ENCODE data around the gene SCYL1. TPM values are rescaled to one million over a fixed set of nuclear protein-coding genes. Genes with fewer than 3 reads are reported as not detected.

The SCYL1 gene
- total and polyA plus RNA-seq, 7 donors, result 57.3 to 100 (median 67.1) TPM

DNA sequence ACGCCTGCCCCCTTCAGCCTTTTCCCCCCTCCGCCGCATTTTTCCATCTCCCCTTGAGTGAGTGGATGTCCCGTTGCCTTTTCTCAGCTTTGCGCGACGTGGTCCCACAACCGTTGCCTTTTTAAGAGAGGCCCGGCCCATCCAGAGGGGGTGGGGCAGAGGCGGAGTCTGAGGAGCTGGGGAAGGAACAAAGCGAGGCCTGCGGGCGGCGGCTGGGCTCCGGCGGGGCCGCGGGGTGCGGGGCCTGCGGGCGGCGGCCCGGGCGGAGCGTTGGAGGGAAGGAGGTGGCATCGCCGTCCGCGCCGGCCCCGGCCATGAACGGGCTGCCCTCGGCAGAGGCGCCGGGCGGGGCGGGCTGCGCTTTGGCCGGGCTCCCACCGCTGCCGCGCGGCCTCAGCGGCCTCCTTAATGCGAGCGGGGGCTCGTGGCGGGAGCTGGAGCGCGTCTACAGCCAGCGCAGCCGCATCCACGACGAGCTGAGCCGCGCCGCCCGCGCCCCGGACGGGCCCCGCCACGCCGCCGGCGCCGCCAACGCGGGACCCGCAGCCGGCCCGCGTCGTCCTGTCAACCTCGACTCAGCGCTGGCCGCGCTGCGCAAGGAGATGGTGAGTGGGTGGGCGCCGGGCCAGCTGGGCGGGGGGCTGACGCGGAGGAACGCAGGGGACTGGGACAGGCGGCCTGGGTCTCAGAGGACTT is 47.6 kb downstream of the SCYL1 start, which contains the start of gene FAM89B:
FAM89B (plus strand) TSS at position 183 of the 696 bp plus-strand sequence; CDS start at position 315, 132 bp downstream.
- intact Hi-C loops (cut with DNase I), result loop anchor here (1.0 to 5.0 kb wide), 5 partner anchors 14 to 285 kb away; partner anchors contain the start of genes CFL1, LTBP3, MAP3K11 and NEAT1
- peak; percentile 46 to 72 (median 60) for TF ChIP-seq POLR2AphosphoS5 (IDR thresholded peaks at IDR 0.05)
- TF ChIP-seq, protein P1, sequence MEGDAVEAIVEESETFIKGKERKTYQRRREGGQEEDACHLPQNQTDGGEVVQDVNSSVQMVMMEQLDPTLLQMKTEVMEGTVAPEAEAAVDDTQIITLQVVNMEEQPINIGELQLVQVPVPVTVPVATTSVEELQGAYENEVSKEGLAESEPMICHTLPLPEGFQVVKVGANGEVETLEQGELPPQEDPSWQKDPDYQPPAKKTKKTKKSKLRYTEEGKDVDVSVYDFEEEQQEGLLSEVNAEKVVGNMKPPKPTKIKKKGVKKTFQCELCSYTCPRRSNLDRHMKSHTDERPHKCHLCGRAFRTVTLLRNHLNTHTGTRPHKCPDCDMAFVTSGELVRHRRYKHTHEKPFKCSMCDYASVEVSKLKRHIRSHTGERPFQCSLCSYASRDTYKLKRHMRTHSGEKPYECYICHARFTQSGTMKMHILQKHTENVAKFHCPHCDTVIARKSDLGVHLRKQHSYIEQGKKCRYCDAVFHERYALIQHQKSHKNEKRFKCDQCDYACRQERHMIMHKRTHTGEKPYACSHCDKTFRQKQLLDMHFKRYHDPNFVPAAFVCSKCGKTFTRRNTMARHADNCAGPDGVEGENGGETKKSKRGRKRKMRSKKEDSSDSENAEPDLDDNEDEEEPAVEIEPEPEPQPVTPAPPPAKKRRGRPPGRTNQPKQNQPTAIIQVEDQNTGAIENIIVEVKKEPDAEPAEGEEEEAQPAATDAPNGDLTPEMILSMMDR (IDR thresholded peaks at IDR 0.05), result no peak

DNA sequence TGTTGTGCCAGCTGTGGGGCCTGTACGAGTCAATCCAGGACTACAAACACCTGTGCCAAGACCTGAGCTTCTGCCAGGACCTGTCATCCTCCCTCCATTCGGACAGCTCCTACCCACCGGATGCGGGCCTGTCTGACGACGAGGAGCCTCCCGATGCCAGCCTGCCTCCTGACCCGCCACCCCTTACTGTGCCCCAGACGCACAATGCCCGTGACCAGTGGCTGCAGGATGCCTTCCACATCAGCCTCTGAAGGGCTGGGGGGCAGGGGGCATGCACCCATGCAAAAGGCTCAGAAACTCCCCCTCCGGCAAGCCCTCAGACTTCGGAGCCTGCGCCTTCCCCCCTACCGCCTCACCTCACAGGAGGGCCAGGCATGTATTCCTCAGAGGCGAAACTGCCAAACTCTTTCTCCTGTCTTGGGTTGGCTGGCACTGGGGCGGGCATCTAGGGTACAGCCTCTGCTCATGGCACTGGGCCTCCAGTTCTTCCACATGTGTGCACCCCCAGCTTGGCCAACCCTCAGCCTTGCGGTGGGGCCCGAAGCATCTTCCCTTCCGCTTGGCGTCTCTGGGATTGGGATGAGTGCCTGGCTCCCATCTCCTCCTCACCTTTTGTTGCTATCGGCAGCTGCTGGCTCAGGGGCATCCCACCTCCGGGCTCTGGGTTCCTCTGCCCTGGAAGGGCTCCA is 48.7 kb downstream of the SCYL1 start:
- DNase-seq, result peak; percentile 83
- intact Hi-C loops (cut with DNase I), result loop anchor here (2.0 to 5.0 kb wide), 4 partner anchors 15 to 284 kb away; partner anchors contain the start of genes CFL1, LTBP3, MAP3K11 and NEAT1
- WGBS, 2 donors, result 34 to 42% methylated on average over 22 of the region's 22 CpGs

More for the DNA sequence above, 47.6 kb downstream of the SCYL1 start, which contains the start of gene FAM89B:
- H3K36me3 ChIP-seq, result peaks cover 0 to 5% (median 0%) of the 10 kb centered on the region in 4 donors
- peaks cover 0 to 75% (median 68%) of the 10 kb centered on the region in 4 donors for H3K4me1 ChIP-seq
- H3K4me3 ChIP-seq, result peak within 1 kb of the TSS; percentile 51 to 99 (median 87)
- 0% methylated on average over 86 of the region's 86 CpGs for WGBS, 2 donors
- peak within 1 kb of the TSS; percentile 91 to 98 (median 98) for H3K27ac ChIP-seq
- no peaks in the 10 kb centered on the region for H3K27me3 ChIP-seq
- peak; percentile 97 for DNase-seq
- H3K9me3 ChIP-seq, result no peaks in the 10 kb centered on the region

DNA sequence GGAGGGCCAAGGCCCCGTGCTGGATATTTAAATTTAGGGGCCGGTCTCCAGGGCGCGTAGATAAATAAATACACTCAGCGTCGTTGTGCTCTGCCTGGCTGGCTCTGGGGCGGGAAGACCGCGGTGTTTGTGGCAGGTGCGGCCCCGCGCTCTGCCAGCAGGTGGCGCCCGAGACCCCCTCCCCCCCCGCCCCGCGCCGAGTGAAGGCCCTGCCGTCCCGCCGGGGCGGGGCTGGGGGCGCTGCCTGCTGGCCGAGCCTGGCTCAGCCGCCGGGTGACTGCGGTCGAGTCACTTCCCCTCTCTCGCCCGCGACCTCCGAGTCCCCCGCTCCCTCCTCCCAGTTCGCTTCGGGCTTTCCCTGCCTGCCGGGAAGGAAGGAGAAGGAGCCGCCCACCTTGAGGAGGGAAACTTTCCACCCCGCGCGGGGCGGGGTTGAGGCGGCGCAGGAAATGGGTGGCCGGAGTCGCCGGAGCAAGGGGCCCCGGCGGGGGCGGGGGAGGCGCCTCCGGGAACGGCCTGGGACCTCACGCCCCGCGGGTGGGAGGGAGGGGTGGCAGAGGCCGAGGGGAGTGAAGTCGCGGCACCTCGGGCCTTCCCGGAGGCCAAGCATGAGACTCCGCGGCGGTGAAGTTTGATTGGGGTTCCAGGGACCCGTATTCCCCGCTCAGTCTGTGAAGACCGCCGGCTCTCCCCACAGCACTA is 49.4 kb downstream of the SCYL1 start:
- 0 to 1% methylated on average over 67 of the region's 67 CpGs for WGBS, 2 donors
- peak; percentile 34 to 84 (median 56) for TF ChIP-seq POLR2AphosphoS5 (IDR thresholded peaks at IDR 0.05)
- TF ChIP-seq EP300 (IDR thresholded peaks at IDR 0.05), result no peak
- TF ChIP-seq, protein P1 (IDR thresholded peaks at IDR 0.05), result peak; percentile 50 to 98 (median 63)
- TF ChIP-seq POLR2A (IDR thresholded peaks at IDR 0.05), result peak in 1 of 2 donors; percentile 34
- Histone ChIP-seq H3K27me3 (no peaks in the 10 kb centered on the region), H3K27ac (peak overlapping the region; percentile 91 to 98 (median 98)), H3K36me3 (peaks cover under 1 to 13% (median 3%) of the 10 kb centered on the region in 4 donors), H3K9me3 (no peaks in the 10 kb centered on the region), H3K4me1 (peaks cover 0 to 75% (median 68%) of the 10 kb centered on the region in 4 donors), H3K4me3 (peak overlapping the region; percentile 51 to 99 (median 87))
- intact Hi-C loops (cut with DNase I), result loop anchor here (5.0 kb wide), 2 partner anchors 152 to 283 kb away; partner anchors contain the start of genes CFL1 and NEAT1
- DNase-seq, result peak; percentile 96

More for the DNA sequence above, 48.7 kb downstream of the SCYL1 start:
- Histone ChIP-seq H3K4me3 (peak overlapping the region; percentile 51 to 99 (median 87)), H3K27ac (peak overlapping the region; percentile 91 to 98 (median 98)), H3K27me3 (no peaks in the 10 kb centered on the region), H3K36me3 (peaks cover 0 to 7% (median 0%) of the 10 kb centered on the region in 4 donors), H3K4me1 (peaks cover 0 to 75% (median 68%) of the 10 kb centered on the region in 4 donors), H3K9me3 (no peaks in the 10 kb centered on the region)
- TF ChIP-seq, protein P1 (IDR thresholded peaks at IDR 0.05), result no peak
- no peak for TF ChIP-seq POLR2AphosphoS5 (IDR thresholded peaks at IDR 0.05)
- no peak for TF ChIP-seq EP300 (IDR thresholded peaks at IDR 0.05)
- no peak for TF ChIP-seq POLR2A (IDR thresholded peaks at IDR 0.05)

DNA sequence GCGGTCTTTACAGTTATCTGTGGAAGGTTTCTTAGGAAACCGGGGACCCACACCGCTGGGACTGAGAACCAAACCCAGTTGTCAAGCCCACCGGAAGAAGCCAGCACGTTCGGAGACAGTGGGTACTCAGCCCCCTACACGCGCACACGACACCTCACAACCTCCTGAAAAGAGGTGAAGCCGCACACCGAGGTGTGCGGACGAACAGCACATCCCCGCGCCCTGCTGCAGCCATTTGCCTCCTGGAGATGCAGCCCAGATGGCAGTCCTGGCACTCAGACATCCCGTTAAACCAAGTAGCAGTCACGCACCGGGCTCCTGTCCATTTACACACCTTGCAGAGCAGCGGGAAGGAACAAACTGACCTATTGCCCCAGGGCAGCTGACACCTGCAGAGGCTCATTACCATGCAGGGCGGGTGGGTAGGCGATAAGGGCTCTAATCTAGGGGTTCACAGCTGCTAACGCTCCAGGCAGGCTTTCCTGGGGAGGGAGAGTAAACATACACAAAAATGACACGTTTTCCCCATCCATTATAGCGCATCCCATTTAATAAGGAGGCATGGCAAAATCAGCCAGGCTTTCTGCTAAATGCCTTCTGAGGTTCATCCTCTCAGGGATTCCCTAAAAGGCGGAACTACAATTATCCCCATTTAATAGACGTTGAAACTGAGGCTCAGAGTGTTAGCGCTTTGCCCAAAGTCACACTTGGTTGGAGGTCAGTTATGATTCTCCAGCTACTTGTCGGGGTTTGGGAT is 50.1 kb downstream of the SCYL1 start:
- Histone ChIP-seq H3K4me3 (peak overlapping the region; percentile 36 to 99 (median 87)), H3K4me1 (peaks cover 0 to 76% (median 67%) of the 10 kb centered on the region in 4 donors), H3K27me3 (no peaks in the 10 kb centered on the region), H3K27ac (peak overlapping the region; percentile 91 to 98 (median 98)), H3K9me3 (no peaks in the 10 kb centered on the region), H3K36me3 (peaks cover 8 to 20% (median 10%) of the 10 kb centered on the region in 4 donors)
- intact Hi-C loops (cut with DNase I), result loop anchor here (5.0 kb wide), 2 partner anchors 153 to 282 kb away; partner anchors contain the start of genes CFL1 and NEAT1
- peak; percentile 83 for DNase-seq
- TF ChIP-seq EP300 (IDR thresholded peaks at IDR 0.05), result no peak
- no peak for TF ChIP-seq POLR2A (IDR thresholded peaks at IDR 0.05)
- peak in 3 of 4 donors; percentile 8 to 16 (median 11) for TF ChIP-seq POLR2AphosphoS5 (IDR thresholded peaks at IDR 0.05)
- 6 to 11% methylated on average over 28 of the region's 28 CpGs for WGBS, 2 donors
